MCF 10A (cell line): ENCODE data around the gene DCUN1D4. TPM values are rescaled to one million over a fixed set of nuclear protein-coding genes. Genes with fewer than 3 reads are reported as not detected.

Experiments used
- BruUV-seq: library from RNA; stranded (reverse); fragments of 400-500 nt; replicated peaks from 2 replicates; lab custom pipeline; 2021; lab: Mats Ljungman, UMichigan
- CTCF ChIA-PET: fragments of 300-600 bp; sonication (Branson Sonifier 250); formaldehyde crosslinking; extraction: SDS; loops from one replicate; lab custom pipeline; 2021; ENCODE audit warnings: antibody characterized with exemption, inconsistent platforms; lab: Yijun Ruan, JAX
- POLR2A ChIA-PET: fragments of 300-600, 350-650 bp; sonication (Branson Sonifier 250); formaldehyde crosslinking; extraction: SDS; loops from one replicate; lab custom pipeline; 2020; ENCODE audit warnings: antibody characterized with exemption, inconsistent platforms; lab: Yijun Ruan, JAX
- DNase-seq: peaks from one replicate; pipeline ENCODE4 v3.0.0-alpha.2; 2018; ENCODE audit not compliant: unreplicated experiment
- H3K27ac Mint-ChIP-seq: one replicate; pipeline ENCODE4 v1.8.0; 2022; ENCODE audit warnings: mild to moderate bottlenecking, low read depth, mixed read lengths; ENCODE audit not compliant: unreplicated experiment
- H3K27me3 Mint-ChIP-seq: one replicate; pipeline ENCODE4 v1.8.0; 2022; ENCODE audit warnings: mixed read lengths; ENCODE audit not compliant: insufficient read depth, unreplicated experiment
- H3K36me3 Mint-ChIP-seq: one replicate; pipeline ENCODE4 v1.8.0; 2022; ENCODE audit warnings: mild to moderate bottlenecking, moderate library complexity, mixed read lengths; ENCODE audit not compliant: insufficient read depth, unreplicated experiment
- H3K4me1 Mint-ChIP-seq: one replicate; pipeline ENCODE4 v1.8.0; 2022; ENCODE audit warnings: mixed read lengths; ENCODE audit not compliant: insufficient read depth, unreplicated experiment
- H3K4me3 Mint-ChIP-seq: one replicate; pipeline ENCODE4 v1.8.0; 2022; ENCODE audit warnings: mild to moderate bottlenecking, moderate library complexity, mixed read lengths; ENCODE audit not compliant: unreplicated experiment
- H3K9me3 Mint-ChIP-seq: one replicate; pipeline ENCODE4 v1.8.0; 2022; ENCODE audit warnings: mixed read lengths; ENCODE audit not compliant: unreplicated experiment
- intact Hi-C: fragments of 100-400 bp; cut with micrococcal nuclease; formaldehyde crosslinking; loops from 2 replicates; pipeline ENCODE4 v1.14.1; 2022
- total RNA-seq: library from RNA; stranded (reverse); gene quantifications from 2 replicates; pipeline ENCODE4 v1.2.3, GENCODE V29; 2022
- TF ChIP-seq, protein P1 (sequence below): fragments of 200-600 bp; IDR thresholded peaks from one replicate; pipeline ENCODE4 v1.8.0; 2022; ENCODE audit warnings: antibody characterized with exemption, mild to moderate bottlenecking; ENCODE audit not compliant: unreplicated experiment

The DCUN1D4 gene
- total RNA-seq, 1 experiment from 2014 or later: 88.0 TPM

DNA sequence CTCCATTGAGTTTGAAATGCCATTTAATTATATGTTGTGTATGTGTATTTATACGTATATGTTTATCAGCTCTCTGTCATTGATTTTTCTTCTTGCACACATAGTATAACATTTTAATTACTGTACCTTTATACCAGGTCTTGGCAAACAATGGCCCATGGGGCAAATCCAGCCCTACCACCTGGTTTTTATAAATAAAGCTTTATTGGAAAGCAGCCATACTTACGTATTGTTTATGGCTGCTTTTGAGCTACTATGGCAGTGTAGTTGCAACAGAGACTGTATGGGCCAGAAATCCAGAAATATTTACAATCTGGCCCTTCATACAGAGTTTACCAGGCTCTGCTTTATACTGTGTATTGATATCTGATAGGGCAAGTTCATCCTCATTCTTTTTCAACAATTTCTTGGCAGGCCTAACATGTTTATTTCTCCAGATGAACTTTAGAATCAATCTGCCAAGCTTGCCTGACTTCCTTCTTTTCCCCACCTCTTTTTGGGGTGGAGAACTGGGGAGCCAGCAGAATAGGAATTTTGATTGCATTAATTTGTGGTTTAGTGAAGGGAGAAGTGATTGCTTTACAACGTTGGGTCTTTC lies 15.8 kb downstream of the DCUN1D4 start:
- DNase-seq: no peak
- BruUV-seq: no TSS peak
- POLR2A ChIA-PET: no interaction called here

DNA sequence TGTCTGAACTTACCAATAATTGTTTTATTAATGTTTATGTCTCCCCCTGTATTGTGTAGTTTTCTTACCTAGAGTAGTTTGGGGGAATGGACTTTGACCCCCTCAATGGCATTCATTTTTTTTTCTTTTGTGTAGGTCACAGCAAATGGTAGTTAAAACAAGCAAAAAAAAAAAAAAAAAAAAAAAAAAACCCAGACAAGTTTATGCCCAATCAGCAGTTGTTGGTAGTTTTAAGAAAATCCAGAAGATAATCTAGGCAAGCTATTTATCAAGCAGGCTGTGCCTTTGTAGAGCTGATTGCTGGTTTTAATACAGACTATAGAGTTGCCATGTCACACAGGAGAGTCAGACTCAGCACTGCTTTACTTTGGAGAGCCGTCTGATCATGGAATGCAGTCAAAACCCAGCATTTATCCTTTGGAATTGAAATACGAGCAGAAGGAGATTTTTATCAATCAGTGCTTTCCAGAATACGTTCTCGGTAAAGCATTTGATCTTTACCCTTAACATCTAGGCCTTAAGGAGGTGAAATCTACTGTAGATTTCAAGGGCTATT lies 16.6 kb downstream of the DCUN1D4 start:
- peaks cover 11% of the 10 kb centered on the region for H3K36me3 Mint-ChIP-seq
- CTCF ChIA-PET: no interaction called here
- no peaks in the 10 kb centered on the region for H3K27me3 Mint-ChIP-seq
- no peaks in the 10 kb centered on the region for H3K9me3 Mint-ChIP-seq
- TF ChIP-seq, protein P1, sequence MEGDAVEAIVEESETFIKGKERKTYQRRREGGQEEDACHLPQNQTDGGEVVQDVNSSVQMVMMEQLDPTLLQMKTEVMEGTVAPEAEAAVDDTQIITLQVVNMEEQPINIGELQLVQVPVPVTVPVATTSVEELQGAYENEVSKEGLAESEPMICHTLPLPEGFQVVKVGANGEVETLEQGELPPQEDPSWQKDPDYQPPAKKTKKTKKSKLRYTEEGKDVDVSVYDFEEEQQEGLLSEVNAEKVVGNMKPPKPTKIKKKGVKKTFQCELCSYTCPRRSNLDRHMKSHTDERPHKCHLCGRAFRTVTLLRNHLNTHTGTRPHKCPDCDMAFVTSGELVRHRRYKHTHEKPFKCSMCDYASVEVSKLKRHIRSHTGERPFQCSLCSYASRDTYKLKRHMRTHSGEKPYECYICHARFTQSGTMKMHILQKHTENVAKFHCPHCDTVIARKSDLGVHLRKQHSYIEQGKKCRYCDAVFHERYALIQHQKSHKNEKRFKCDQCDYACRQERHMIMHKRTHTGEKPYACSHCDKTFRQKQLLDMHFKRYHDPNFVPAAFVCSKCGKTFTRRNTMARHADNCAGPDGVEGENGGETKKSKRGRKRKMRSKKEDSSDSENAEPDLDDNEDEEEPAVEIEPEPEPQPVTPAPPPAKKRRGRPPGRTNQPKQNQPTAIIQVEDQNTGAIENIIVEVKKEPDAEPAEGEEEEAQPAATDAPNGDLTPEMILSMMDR: no peak
- peak overlapping the region; percentile 31 for H3K27ac Mint-ChIP-seq
- POLR2A ChIA-PET: no interaction called here
- peaks cover 18% of the 10 kb centered on the region for H3K4me1 Mint-ChIP-seq
- intact Hi-C loops: no loop called here
- no peak overlapping the region for H3K4me3 Mint-ChIP-seq
- DNase-seq: no peak
- no TSS peak for BruUV-seq

More for the DNA sequence above, 15.8 kb downstream of the DCUN1D4 start:
- H3K27ac Mint-ChIP-seq: peak overlapping the region; percentile 31
- no peak overlapping the region for H3K4me3 Mint-ChIP-seq
- intact Hi-C loops: no loop called here
- H3K4me1 Mint-ChIP-seq: peaks cover 18% of the 10 kb centered on the region
- TF ChIP-seq, protein P1: no peak
- H3K36me3 Mint-ChIP-seq: peaks cover 6% of the 10 kb centered on the region
- CTCF ChIA-PET: interaction anchor here (0.7 kb wide), 1 partner anchor 12 kb away, joined by 4 read pairs; no protein-coding TSS in a partner anchor
- H3K27me3 Mint-ChIP-seq: no peaks in the 10 kb centered on the region
- H3K9me3 Mint-ChIP-seq: no peaks in the 10 kb centered on the region

DNA sequence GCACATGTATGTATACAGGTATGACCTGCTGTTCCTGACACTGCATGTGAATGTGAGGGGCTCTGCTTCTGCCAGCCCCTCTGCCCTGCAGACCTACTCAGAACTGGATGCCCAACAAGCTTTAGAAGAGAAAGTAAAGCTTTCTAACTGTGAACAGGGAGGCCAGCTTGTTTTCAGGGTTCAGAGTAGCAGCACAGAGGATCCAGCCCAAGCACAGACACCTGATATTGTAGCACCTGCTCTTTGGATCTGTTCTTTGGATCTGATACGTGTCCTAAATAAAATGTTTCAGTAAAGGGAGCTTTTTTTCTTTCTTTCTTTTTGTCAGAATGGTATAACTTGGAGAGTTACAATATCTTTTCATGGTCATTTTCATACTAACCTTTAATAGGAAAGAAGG lies 19.2 kb downstream of the DCUN1D4 start:
- CTCF ChIA-PET: interaction anchor here (0.9 to 1.1 kb wide), 5 partner anchors 10 to 164 kb away, joined by 3 to 5 read pairs (median 4); no protein-coding TSS in a partner anchor
- TF ChIP-seq, protein P1: no peak
- H3K9me3 Mint-ChIP-seq: no peaks in the 10 kb centered on the region
- intact Hi-C loops: no loop called here
- DNase-seq: no peak
- POLR2A ChIA-PET: interaction anchor here (1.4 to 1.5 kb wide), 2 partner anchors 17 to 20 kb away, joined by 4 to 8 read pairs; partner anchors contain the start of gene DCUN1D4
- peaks cover 8% of the 10 kb centered on the region for H3K4me1 Mint-ChIP-seq
- no peaks in the 10 kb centered on the region for H3K27me3 Mint-ChIP-seq
- BruUV-seq: no TSS peak
- no peak overlapping the region for H3K27ac Mint-ChIP-seq
- H3K4me3 Mint-ChIP-seq: no peak overlapping the region
- peaks cover 27% of the 10 kb centered on the region for H3K36me3 Mint-ChIP-seq

DNA sequence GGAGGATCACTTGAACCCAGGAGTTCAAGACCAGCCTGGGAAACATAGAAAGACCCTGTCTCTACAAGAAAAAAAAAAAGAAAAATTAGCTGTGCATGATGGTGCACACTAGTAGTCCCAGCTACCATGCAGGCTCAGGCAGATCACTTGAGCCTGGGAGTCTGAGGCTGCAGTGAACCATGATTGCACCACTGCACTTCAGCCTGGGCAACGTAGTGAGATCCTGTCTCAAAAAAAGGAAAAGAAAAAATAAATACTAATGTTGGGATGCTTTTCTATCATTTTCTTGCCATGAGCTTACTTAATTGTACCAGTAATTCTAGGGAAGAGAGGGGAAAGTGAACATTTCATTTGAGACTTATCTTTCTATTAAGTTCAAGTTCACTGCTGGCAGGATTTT lies 19.8 kb downstream of the DCUN1D4 start:
- CTCF ChIA-PET: interaction anchor here (0.9 to 1.6 kb wide), 5 partner anchors 9 to 163 kb away, joined by 3 to 5 read pairs (median 4); no protein-coding TSS in a partner anchor
- no peak overlapping the region for H3K4me3 Mint-ChIP-seq
- TF ChIP-seq, protein P1: no peak
- no TSS peak for BruUV-seq
- no peaks in the 10 kb centered on the region for H3K27me3 Mint-ChIP-seq
- peaks cover 6% of the 10 kb centered on the region for H3K4me1 Mint-ChIP-seq
- POLR2A ChIA-PET: interaction anchor here (1.4 kb wide), 1 partner anchor 18 kb away, joined by 8 read pairs; no protein-coding TSS in a partner anchor
- H3K27ac Mint-ChIP-seq: no peak overlapping the region
- peaks cover 31% of the 10 kb centered on the region for H3K36me3 Mint-ChIP-seq
- no peak for DNase-seq
- no peaks in the 10 kb centered on the region for H3K9me3 Mint-ChIP-seq
- intact Hi-C loops: no loop called here
